T-helper 9 cell (primary cell): ENCODE measurements around the gene NOLC1.

ENCODE experiments used
- DNase-seq: peaks from one replicate; pipeline ENCODE4 v3.0.0-alpha.2; 2020

NOLC1 gene

GRCh38 chr10:102211615-102212299 is 59.6 kb downstream of the NOLC1 start:
- DNase-seq, result no peak
